ENCODE measurements around the gene PKLR.

- no peak for TF ChIP-seq POLR2A (IDR thresholded peaks at IDR 0.05)
- TF ChIP-seq, protein P1, sequence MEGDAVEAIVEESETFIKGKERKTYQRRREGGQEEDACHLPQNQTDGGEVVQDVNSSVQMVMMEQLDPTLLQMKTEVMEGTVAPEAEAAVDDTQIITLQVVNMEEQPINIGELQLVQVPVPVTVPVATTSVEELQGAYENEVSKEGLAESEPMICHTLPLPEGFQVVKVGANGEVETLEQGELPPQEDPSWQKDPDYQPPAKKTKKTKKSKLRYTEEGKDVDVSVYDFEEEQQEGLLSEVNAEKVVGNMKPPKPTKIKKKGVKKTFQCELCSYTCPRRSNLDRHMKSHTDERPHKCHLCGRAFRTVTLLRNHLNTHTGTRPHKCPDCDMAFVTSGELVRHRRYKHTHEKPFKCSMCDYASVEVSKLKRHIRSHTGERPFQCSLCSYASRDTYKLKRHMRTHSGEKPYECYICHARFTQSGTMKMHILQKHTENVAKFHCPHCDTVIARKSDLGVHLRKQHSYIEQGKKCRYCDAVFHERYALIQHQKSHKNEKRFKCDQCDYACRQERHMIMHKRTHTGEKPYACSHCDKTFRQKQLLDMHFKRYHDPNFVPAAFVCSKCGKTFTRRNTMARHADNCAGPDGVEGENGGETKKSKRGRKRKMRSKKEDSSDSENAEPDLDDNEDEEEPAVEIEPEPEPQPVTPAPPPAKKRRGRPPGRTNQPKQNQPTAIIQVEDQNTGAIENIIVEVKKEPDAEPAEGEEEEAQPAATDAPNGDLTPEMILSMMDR (IDR thresholded peaks at IDR 0.05) = no peak
Observed at GRCh38 chr1:155293086-155293749, 8.0 kb downstream of the PKLR start.
